Activated effector memory CD4-positive, alpha-beta T cell treated with Interleukin-2 at 50 U/mL for 16 hours (primary cell): ENCODE data around the gene CGB8.
"Not testable (repeated sequence)": the region's sequence is repeated elsewhere in the genome, so short reads cannot be mapped to it uniquely, and the experiment has no call there.

Experiments
- DNase-seq: peaks from one replicate; pipeline ENCODE4 v3.0.0-alpha.2; 2020

CGB8 gene

GRCh38 chr19:49064768-49065611 lies 16.1 kb upstream of the CGB8 start, which contains the start of gene NTF4:
Gene NTF4 (minus strand): TSS chr19:49064818. CDS start chr19:49061997, 2,821 bp downstream.
- no peak for DNase-seq

DNA sequence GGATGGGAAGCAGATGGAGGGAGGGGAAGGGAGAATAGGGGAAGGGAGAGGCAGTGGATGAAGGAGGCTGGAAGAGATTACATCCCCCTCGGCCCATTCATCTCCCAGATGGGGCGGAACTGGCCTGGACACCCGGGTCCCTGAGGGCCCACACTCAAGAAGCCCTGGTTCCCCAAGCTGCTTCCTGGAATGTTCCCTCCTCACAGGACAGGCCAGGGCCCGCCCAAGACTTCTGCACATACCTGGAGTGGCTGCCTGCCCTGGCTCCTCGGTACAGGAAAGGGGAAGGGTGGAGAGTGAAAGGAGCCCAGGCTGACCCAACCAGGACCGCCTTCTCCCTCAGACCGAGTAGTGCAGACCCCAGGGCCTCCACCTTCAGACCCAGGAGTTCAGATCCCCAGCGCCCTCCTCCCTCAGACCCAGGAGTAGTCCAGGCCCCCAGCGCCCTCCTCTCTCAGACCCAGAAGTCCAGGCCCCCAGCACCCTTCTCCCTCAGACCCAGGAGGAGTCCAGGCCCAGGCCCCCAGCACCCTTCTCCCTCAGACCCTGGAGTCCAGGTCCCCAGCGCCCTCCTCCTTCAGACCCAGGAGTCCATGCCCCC lies 15.2 kb upstream of the CGB8 start:
- no peak for DNase-seq

GRCh38 chr19:49061445-49061844 lies 12.5 kb upstream of the CGB8 start:
- DNase-seq, result no peak

- DNase-seq, result no peak
Observed at GRCh38 chr19:49061000-49061399, 12.1 kb upstream of the CGB8 start.

DNA sequence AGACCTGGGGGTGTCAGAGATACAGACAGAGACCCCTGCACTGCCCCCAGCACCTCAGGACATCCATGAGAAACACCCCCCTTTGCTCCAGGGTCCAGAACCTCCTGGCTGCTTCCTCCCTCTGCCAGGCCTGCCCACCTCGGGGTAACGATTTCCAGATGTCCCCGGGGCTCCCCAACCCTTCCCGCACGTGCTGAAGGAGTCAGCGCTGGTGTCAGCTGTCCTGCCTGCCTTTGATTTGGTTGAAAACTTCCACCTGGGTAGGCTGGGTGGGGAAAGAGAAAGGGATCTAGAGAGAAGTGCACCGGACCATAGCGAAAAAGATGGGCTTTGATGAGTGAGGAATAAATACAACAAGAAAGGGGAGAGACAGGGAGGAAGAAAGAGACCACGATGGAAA lies 10.1 kb upstream of the CGB8 start:
- DNase-seq, result no peak

DNA sequence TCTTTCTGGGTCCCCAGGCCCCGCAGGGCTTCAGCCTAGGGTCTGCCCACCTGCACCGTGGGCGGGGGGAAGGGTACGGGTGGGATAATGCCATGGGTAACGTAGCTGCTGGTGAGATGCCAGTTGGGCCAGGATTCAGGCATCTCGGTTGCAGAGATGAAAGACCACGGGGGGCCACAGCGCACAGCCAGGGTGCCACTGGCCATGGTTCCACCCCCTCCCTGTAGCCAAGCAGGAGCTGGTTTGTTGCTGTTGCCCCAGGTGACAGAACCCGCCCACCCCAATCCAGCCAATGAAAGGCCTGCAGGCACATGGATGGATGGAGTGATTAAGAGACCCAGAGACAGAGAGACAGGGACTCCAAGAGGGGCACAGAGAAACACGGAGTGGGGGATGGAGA lies 9.7 kb upstream of the CGB8 start:
- DNase-seq, result no peak

GRCh38 chr19:49057636-49058234 lies 8.8 kb upstream of the CGB8 start, which contains the start of gene CGB7:
Gene CGB7 (minus strand): TSS chr19:49057749. CDS start chr19:49055375, 2,374 bp downstream.
- peak; percentile 15 for DNase-seq

GRCh38 chr19:49056902-49057596 lies 8.1 kb upstream of the CGB8 start:
- not testable (repeated sequence) for DNase-seq

- DNase-seq, result peak; percentile 44
Observed at GRCh38 chr19:49056101-49056901, 7.4 kb upstream of the CGB8 start.

- not testable (repeated sequence) for DNase-seq
Observed at GRCh38 chr19:49050376-49051033, 1.6 kb upstream of the CGB8 start.

- DNase-seq, result not testable (repeated sequence)
Observed at GRCh38 chr19:49049834-49050233, 923 bp upstream of the CGB8 start.

- DNase-seq, result not testable (repeated sequence)
Observed at GRCh38 chr19:49043548-49043947, 5.4 kb downstream of the CGB8 start, which contains the start of gene CGB5. Gene CGB5 (plus strand): TSS chr19:49043848. CDS start chr19:49044210, 362 bp downstream.

DNA sequence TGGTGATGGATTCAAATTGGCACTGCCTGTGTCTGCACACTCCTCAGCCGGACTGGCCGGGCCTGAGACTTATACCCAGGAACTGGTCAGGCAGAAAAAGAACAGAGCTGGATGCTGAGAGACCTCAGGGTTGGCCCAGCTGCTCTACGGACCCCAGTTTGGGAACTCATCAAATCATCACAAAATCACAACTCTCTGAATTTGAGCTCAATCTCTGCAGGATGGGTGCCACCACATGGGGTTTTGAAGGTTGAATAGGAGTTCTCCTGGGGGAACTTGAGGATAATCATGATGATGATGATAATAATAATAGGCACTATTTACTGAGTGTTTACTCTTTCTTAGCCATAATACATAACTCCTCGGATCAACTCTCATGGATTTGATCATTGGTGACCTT lies 6.2 kb downstream of the CGB8 start:
- DNase-seq, result not testable (repeated sequence)

- no peak for DNase-seq
Observed at GRCh38 chr19:49042177-49042576, 6.7 kb downstream of the CGB8 start.

DNA sequence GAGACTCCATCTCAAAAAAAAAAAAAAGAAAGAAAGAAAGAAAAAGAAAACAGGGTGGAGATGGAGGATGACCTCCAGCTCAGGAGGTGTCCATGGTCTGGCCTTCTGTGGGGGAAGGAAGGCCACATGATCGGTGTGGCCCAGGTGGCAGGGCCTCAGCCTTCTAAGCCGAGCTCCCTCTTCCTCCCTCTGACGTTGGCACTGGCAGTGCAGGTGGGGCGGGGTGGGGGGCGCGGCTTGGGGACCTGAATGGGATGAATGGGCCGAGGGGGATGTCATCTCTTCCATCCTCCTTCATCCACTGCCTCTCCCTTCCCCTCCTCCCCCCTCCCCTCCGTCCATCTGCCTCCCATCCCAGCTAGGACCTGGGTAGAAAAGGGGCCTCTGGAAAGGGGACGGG lies 9.2 kb downstream of the CGB8 start:
- DNase-seq, result not testable (repeated sequence)

GRCh38 chr19:49038557-49039276 lies 10.2 kb downstream of the CGB8 start:
- DNase-seq, result not testable (repeated sequence)

DNA sequence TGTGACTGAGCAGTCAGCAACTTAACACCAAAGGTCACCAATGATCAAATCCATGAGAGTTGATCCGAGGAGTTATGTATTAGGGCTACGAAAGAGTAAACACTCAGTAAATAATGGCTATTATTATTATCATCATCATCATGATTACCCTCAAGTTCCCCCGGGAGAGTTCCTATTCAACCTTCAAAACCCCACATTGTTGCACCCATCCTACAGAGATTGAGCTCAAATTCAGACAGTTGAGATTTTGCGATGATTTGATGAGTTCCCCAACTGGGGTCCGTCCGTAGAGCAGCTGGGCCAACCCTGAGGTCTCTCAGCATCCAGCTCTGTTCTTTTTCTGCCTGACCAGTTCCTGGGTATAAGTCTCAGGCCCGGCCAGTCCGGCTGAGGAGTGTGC lies 10.8 kb downstream of the CGB8 start:
- DNase-seq, result not testable (repeated sequence)

DNA sequence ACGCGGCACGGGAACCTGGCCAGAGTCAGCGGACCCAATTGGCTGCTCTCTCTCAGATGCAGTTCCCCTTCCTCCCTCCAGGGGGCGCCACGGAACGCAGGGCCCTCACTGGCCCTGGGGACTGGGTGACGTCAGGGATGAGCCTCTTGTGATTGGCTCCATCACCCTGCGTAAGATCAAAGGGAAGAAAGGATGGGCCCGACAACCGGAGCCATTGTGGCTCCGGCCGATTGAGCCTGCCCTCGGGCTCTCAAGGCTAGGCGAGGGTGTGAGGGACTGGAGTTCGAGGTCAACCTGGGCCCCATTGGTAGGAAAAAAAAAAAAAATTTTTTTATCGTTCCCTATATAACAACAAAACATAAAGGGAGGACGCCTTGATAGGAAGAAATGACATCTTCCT lies 12.1 kb downstream of the CGB8 start, which contains the start of gene CGB1:
Gene CGB1, minus strand, starts transcription at position 81 of the 400 bp plus-strand sequence. CDS start 184 bp downstream, outside the sequence.
- DNase-seq, result not testable (repeated sequence)

- not testable (repeated sequence) for DNase-seq
Observed at GRCh38 chr19:49031642-49032301, 17.1 kb downstream of the CGB8 start, which contains the start of gene CGB2. Gene CGB2 (plus strand): TSS chr19:49031890. CDS start chr19:49032096, 206 bp downstream.

GRCh38 chr19:49030323-49030722 lies 18.6 kb downstream of the CGB8 start:
- DNase-seq, result not testable (repeated sequence)
